CD14-positive monocyte (primary cell): ENCODE data around the gene SAMD11. TPM values are rescaled to one million over a fixed set of nuclear protein-coding genes. Genes with fewer than 3 reads are reported as not detected.

Source experiments
- DNase-seq, 3 donors: peaks; one replicate each; pipeline ENCODE4 v3.0.0-alpha.2; 2011 to 2022
- H2AFZ ChIP-seq: 2 replicates; pipeline ENCODE4 v1.6.0; 2012; ENCODE audit warnings: mild to moderate bottlenecking, low read depth, low read length, inconsistent platforms; ENCODE audit not compliant: insufficient read depth, poor library complexity, severe bottlenecking
- H3K27ac ChIP-seq, 2 donors: 1 replicate in 1 of 2; 2 replicates in 1 of 2; pipeline ENCODE4 v1.5.1; 2012 to 2013; ENCODE audit warnings: low read length in 2 of 2, control low read depth in 1 of 2, inconsistent platforms in 1 of 2, low read depth in 1 of 2, mild to moderate bottlenecking in 1 of 2
- H3K27me3 ChIP-seq, 2 donors: one replicate each; pipeline versions ENCODE4 v1.6.0 to v1.6.1; 2011 to 2013; ENCODE audit warnings: low read length in 2 of 2; ENCODE audit not compliant: control insufficient read depth in 2 of 2, insufficient read depth in 2 of 2
- H3K36me3 ChIP-seq, 2 donors: replicated peaks in 1 of 2; 1 replicate in 1 of 2; 2 replicates in 1 of 2; pipeline versions ENCODE4 v1.5.1 to v1.6.1; 2012 to 2013; ENCODE audit warnings: low read length in 2 of 2, control low read depth in 1 of 2, inconsistent platforms in 1 of 2, mild to moderate bottlenecking in 1 of 2; ENCODE audit not compliant: insufficient read depth in 2 of 2, control insufficient read depth in 1 of 2
- H3K4me1 ChIP-seq, 2 donors: 1 replicate in 1 of 2; 2 replicates in 1 of 2; pipeline versions ENCODE4 v1.5.1 to v1.6.1; 2012 to 2013; ENCODE audit warnings: low read length in 2 of 2, control low read depth in 1 of 2, inconsistent platforms in 1 of 2, mild to moderate bottlenecking in 1 of 2, moderate library complexity in 1 of 2; ENCODE audit not compliant: insufficient read depth in 2 of 2, control insufficient read depth in 1 of 2
- H3K4me2 ChIP-seq: replicated peaks from 2 replicates; pipeline ENCODE3; 2012; ENCODE audit warnings: low read length, moderate library complexity, mild to moderate bottlenecking; ENCODE audit not compliant: poor library complexity, severe bottlenecking; ENCODE audit errors: extremely low read depth
- H3K4me3 ChIP-seq, 3 experiments: fragments of 200-600 bp in 1 of 3; sonication (generic) in 1 of 3; replicated peaks in 1 of 3; 1 replicate in 2 of 3; 2 replicates in 1 of 3; pipeline ENCODE4 v1.5.1; 2011 to 2013; ENCODE audit warnings: low read length in 3 of 3, mild to moderate bottlenecking in 3 of 3, control low read depth in 2 of 3, low read depth in 2 of 3, inconsistent platforms in 1 of 3, moderate library complexity in 1 of 3
- H3K79me2 ChIP-seq: 2 replicates; pipeline ENCODE4 v1.6.0; 2012; ENCODE audit warnings: mild to moderate bottlenecking, control low read depth, inconsistent platforms, low read length, moderate library complexity; ENCODE audit not compliant: insufficient read depth
- H3K9ac ChIP-seq: 2 replicates; pipeline ENCODE4 v1.6.0; 2017; ENCODE audit warnings: low read length, mild to moderate bottlenecking; ENCODE audit not compliant: insufficient read depth, poor library complexity, severe bottlenecking
- H3K9me3 ChIP-seq, 2 donors: replicated peaks in 1 of 2; 1 replicate in 1 of 2; 2 replicates in 1 of 2; pipeline versions ENCODE4 v1.5.1 to v1.6.1; 2012 to 2013; ENCODE audit warnings: low read length in 2 of 2, control low read depth in 1 of 2; ENCODE audit not compliant: control insufficient read depth in 1 of 2, insufficient read depth in 1 of 2
- H4K20me1 ChIP-seq: 2 replicates; pipeline ENCODE4 v1.6.0; 2012; ENCODE audit warnings: mild to moderate bottlenecking, low read length, control low read depth, moderate library complexity; ENCODE audit not compliant: insufficient read depth
- H3K27ac Mint-ChIP-seq, 7 donors: one replicate each; pipeline ENCODE4 v1.8.0; 2020; ENCODE audit warnings: mild to moderate bottlenecking in 7 of 7, mixed read lengths in 7 of 7, moderate library complexity in 6 of 7, inconsistent platforms in 2 of 7
- H3K27me3 Mint-ChIP-seq, 3 donors: one replicate each; pipeline ENCODE4 v1.8.0; 2021 to 2022; ENCODE audit warnings: low read depth in 3 of 3, mild to moderate bottlenecking in 3 of 3, mixed read lengths in 3 of 3, moderate library complexity in 3 of 3, inconsistent platforms in 1 of 3
- H3K36me3 Mint-ChIP-seq, 2 donors: one replicate each; pipeline ENCODE4 v1.8.0; 2020; ENCODE audit warnings: mixed read lengths in 2 of 2, inconsistent platforms in 1 of 2, mild to moderate bottlenecking in 1 of 2
- H3K4me1 Mint-ChIP-seq: one replicate; pipeline ENCODE4 v1.8.0; 2020; ENCODE audit warnings: mild to moderate bottlenecking, mixed read lengths
- H3K4me3 Mint-ChIP-seq, 2 donors: one replicate each; pipeline ENCODE4 v1.8.0; 2020; ENCODE audit warnings: mild to moderate bottlenecking in 2 of 2, mixed read lengths in 2 of 2, moderate library complexity in 1 of 2
- H3K9me3 Mint-ChIP-seq, 7 donors: one replicate each; pipeline ENCODE4 v1.8.0; 2020 to 2022; ENCODE audit warnings: mixed read lengths in 7 of 7, mild to moderate bottlenecking in 6 of 7, moderate library complexity in 6 of 7, inconsistent platforms in 2 of 7
- WGBS: methylation state at CpG from one replicate; pipeline ENCODE4 v1.1.5; 2013; ENCODE audit warnings: missing lambda C conversion rate; ENCODE audit not compliant: insufficient coverage; 5-methylcytosine and 5-hydroxymethylcytosine counted together
- intact Hi-C, 2 donors: fragments of 100-400 bp; cut with micrococcal nuclease; formaldehyde crosslinking; loops; one replicate each; pipeline versions ENCODE4 v1.15.0 to v1.15.1; 2023
- polyA plus RNA-seq, 3 donors: library from polyadenylated mRNA; depleted of rRNA in 1 of 3; unstranded in 2 of 3; stranded (reverse) in 1 of 3; fragments of 300-500 nt in 2 of 3; fragments of >200 nt in 1 of 3; fragmentation: Illumina TruSeq in 2 of 3; gene quantifications; 1 replicate in 2 of 3; 2 replicates in 1 of 3; pipeline ENCODE4 v1.2.3, GENCODE V29; 2012 to 2021
- TF ChIP-seq, protein P1 (sequence below): fragments of 200-600 bp; IDR thresholded peaks from one replicate; pipeline ENCODE4 v1.8.0; 2022; ENCODE audit warnings: antibody characterized with exemption, mild to moderate bottlenecking

The SAMD11 gene
- polyA plus RNA-seq, 3 donors = not detected

DNA sequence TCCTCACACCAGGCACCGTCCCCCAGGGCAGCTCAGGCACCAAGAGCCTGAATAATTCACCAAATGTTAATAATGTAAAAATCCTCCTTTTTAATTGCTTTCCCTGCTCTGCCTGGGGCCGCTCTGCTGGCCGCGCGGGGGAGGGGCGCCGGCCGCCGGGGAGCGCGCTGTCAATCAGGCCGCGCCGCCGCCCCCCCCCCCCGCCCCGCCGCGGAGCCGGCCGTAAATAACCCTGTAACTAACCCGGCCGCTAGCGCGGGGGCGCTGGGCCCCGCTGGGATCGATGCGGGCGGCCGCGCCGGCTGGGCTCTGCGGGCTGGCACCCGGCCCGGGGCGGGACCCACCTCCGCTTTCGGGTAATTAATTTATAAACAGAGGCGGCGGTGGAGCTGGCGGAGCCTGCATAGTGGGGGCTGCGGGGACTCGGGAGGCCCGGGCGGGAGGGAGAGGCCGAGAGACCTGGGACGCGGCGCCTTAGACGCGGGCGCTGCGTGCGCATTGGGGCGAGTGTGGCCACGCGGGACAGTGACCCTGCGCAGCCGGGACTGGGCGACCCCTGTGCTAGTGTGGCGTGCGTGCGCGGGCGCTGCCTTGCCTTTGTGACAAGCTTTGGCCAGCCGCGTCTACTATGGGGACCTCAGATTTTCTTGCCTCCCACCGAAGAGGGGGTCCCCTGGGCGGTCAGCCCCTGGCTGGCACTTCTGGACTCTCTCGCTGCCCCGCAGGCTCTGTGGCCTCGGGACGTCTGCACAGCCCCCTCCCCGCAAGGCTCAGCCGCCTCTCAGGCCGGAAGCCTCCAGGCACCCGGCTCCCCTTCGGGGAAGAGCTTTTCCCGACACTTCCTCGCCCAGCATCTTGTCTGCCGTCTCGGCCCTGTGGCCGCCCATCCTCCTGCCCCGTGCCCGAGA is 16.6 kb downstream of the SAMD11 start:
- Histone ChIP-seq H3K27ac (no peak overlapping the region), H2AFZ (no peak overlapping the region), H3K4me3 (no peak overlapping the region), H3K9ac (no peak overlapping the region), H3K36me3 (peaks cover 8 to 10% of the 10 kb centered on the region in 2 donors), H3K4me2 (peak overlapping the region; percentile 34), H3K9me3 (peaks cover 0 to 9% of the 10 kb centered on the region in 2 donors), H3K79me2 (no peaks in the 10 kb centered on the region), H3K27me3 (peaks cover 28 to 67% of the 10 kb centered on the region in 2 donors), H4K20me1 (peaks cover 5% of the 10 kb centered on the region), H3K4me1 (peaks cover 4 to 30% of the 10 kb centered on the region in 2 donors)
- under 1% methylated on average over 85 of the region's 86 CpGs for WGBS
- DNase-seq = no peak
- peaks cover 43 to 83% (median 67%) of the 10 kb centered on the region in 3 donors for H3K27me3 Mint-ChIP-seq
- H3K36me3 Mint-ChIP-seq = peaks cover 15 to 19% of the 10 kb centered on the region in 2 donors
- H3K4me3 Mint-ChIP-seq = peak overlapping the region; percentile 24 to 85
- TF ChIP-seq, protein P1, sequence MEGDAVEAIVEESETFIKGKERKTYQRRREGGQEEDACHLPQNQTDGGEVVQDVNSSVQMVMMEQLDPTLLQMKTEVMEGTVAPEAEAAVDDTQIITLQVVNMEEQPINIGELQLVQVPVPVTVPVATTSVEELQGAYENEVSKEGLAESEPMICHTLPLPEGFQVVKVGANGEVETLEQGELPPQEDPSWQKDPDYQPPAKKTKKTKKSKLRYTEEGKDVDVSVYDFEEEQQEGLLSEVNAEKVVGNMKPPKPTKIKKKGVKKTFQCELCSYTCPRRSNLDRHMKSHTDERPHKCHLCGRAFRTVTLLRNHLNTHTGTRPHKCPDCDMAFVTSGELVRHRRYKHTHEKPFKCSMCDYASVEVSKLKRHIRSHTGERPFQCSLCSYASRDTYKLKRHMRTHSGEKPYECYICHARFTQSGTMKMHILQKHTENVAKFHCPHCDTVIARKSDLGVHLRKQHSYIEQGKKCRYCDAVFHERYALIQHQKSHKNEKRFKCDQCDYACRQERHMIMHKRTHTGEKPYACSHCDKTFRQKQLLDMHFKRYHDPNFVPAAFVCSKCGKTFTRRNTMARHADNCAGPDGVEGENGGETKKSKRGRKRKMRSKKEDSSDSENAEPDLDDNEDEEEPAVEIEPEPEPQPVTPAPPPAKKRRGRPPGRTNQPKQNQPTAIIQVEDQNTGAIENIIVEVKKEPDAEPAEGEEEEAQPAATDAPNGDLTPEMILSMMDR = no peak
- intact Hi-C loops = loop anchor here in 1 of 2 donors (5.0 kb wide), 1 partner anchor 48 kb away; no protein-coding TSS in a partner anchor
- H3K4me1 Mint-ChIP-seq = peaks cover 7% of the 10 kb centered on the region
- no peak overlapping the region for H3K27ac Mint-ChIP-seq
- H3K9me3 Mint-ChIP-seq = peaks cover 0 to 20% (median 3%) of the 10 kb centered on the region in 7 donors

DNA sequence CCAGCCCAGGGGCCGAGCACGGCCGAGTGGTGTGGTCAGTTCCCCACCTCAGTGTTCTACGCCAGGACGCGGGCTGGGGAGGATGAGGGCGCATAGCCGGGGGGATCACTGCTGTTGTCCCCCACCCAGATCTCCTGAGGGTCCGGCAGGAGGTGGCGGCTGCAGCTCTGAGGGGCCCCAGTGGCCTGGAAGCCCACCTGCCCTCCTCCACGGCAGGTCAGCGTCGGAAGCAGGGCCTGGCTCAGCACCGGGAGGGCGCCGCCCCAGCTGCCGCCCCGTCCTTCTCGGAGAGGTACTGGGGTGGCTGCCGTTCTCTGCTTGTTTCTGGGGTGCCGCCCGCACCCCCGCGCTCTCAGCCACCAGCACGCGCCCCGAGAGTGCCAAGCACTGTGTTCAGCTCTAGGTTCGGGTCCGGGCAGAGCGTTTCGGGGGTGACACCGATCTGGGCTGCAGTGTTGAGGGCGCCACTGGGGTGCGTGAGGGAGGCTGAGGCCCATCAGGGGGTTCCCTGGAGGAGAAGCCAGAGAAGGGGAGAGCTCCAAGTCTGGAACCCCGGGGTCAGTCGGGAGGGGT is 17.4 kb downstream of the SAMD11 start:
- H3K36me3 ChIP-seq = peaks cover 16 to 17% of the 10 kb centered on the region in 2 donors
- peaks cover 5% of the 10 kb centered on the region for H4K20me1 ChIP-seq
- no peak overlapping the region for H3K9ac ChIP-seq
- no peaks in the 10 kb centered on the region for H3K79me2 ChIP-seq
- 2% methylated on average over 36 of the region's 36 CpGs for WGBS
- H3K4me3 ChIP-seq = no peak overlapping the region
- peaks cover 0 to 9% of the 10 kb centered on the region in 2 donors for H3K9me3 ChIP-seq
- Mint-ChIP-seq H3K27me3 (peaks cover 41 to 76% (median 62%) of the 10 kb centered on the region in 3 donors), H3K4me3 (peak overlapping the region; percentile 39 to 85), H3K27ac (no peak overlapping the region), H3K4me1 (peaks cover 7% of the 10 kb centered on the region), H3K36me3 (peaks cover 22 to 26% of the 10 kb centered on the region in 2 donors), H3K9me3 (peaks cover 0 to 17% (median 3%) of the 10 kb centered on the region in 7 donors)
- intact Hi-C loops = loop anchor here in 1 of 2 donors (5.0 kb wide), 1 partner anchor 49 kb away; no protein-coding TSS in a partner anchor
- H3K27me3 ChIP-seq = peaks cover 23 to 60% of the 10 kb centered on the region in 2 donors
- H3K27ac ChIP-seq = no peak overlapping the region
- peak overlapping the region; percentile 42 for H3K4me2 ChIP-seq
- DNase-seq = no peak
- H3K4me1 ChIP-seq = peaks cover 4 to 30% of the 10 kb centered on the region in 2 donors
- TF ChIP-seq, protein P1 = no peak
- H2AFZ ChIP-seq = no peak overlapping the region
